GM23338 (cell line): ENCODE data around the gene DGKH. TPM values are rescaled to one million over a fixed set of nuclear protein-coding genes. Genes with fewer than 3 reads are reported as not detected.

Experiments used
- ATAC-seq: fragments of 200-7000 bp; cut with Tn5 transposase; 3 replicates; pipeline ENCODE4 v1.9.1; 2020
- DNase-seq: peaks from one replicate; pipeline ENCODE4 v3.0.0-alpha.2; 2015; ENCODE audit warnings: low spot score
- H2AFZ ChIP-seq: fragments of 200-600 bp; sonication (generic); 2 replicates; pipeline ENCODE4 v1.8.0; 2016; ENCODE audit warnings: antibody characterized with exemption, mild to moderate bottlenecking, moderate library complexity
- H3F3A ChIP-seq: fragments of 200-600 bp; sonication (generic); replicated peaks from 2 replicates; pipeline ENCODE4 v1.8.0; 2017; ENCODE audit warnings: antibody characterized with exemption, mixed run types, low read depth
- H3K27ac ChIP-seq: fragments of 200-600 bp; sonication (generic); 2 replicates; pipeline ENCODE4 v1.6.1; 2016; ENCODE audit warnings: low read depth
- H3K27me3 ChIP-seq: fragments of 200-600 bp; sonication (generic); 2 replicates; pipeline ENCODE4 v1.8.0; 2016; ENCODE audit warnings: mild to moderate bottlenecking, mixed run types, moderate library complexity; ENCODE audit not compliant: insufficient read depth
- H3K36me3 ChIP-seq: fragments of 200-600 bp; sonication (generic); 2 replicates; pipeline ENCODE4 v1.8.0; 2016; ENCODE audit warnings: mild to moderate bottlenecking; ENCODE audit not compliant: insufficient read depth
- H3K4me1 ChIP-seq: fragments of 200-600 bp; sonication (generic); 2 replicates; pipeline ENCODE4 v1.8.0; 2016; ENCODE audit warnings: mild to moderate bottlenecking, moderate library complexity; ENCODE audit not compliant: insufficient read depth
- H3K4me2 ChIP-seq: fragments of 200-600 bp; sonication (generic); 2 replicates; pipeline ENCODE4 v1.7.1; 2017; ENCODE audit warnings: mixed run types
- H3K4me3 ChIP-seq: fragments of 200-600 bp; sonication (generic); 2 replicates; pipeline ENCODE4 v1.6.1; 2016; ENCODE audit warnings: mixed run types
- H3K79me2 ChIP-seq: fragments of 200-600 bp; sonication (generic); replicated peaks from 2 replicates; pipeline ENCODE4 v1.8.0; 2017; ENCODE audit warnings: mild to moderate bottlenecking; ENCODE audit not compliant: insufficient read depth
- H3K9me2 ChIP-seq: fragments of 200-600 bp; sonication (generic); 2 replicates; pipeline ENCODE4 v1.8.0; 2017; ENCODE audit not compliant: insufficient read depth
- H4K20me1 ChIP-seq: fragments of 200-600 bp; sonication (generic); replicated peaks from 2 replicates; pipeline ENCODE4 v1.8.0; 2017; ENCODE audit warnings: mild to moderate bottlenecking; ENCODE audit not compliant: insufficient read depth
- H3K27ac Mint-ChIP-seq: 2 replicates; pipeline ENCODE4 v1.8.0; 2020; ENCODE audit warnings: inconsistent platforms, mild to moderate bottlenecking, moderate library complexity, mixed read lengths
- H3K27me3 Mint-ChIP-seq: 3 replicates; pipeline ENCODE4 v1.8.0; 2022; ENCODE audit warnings: low read depth, mild to moderate bottlenecking, moderate library complexity, mixed read lengths, inconsistent platforms; ENCODE audit not compliant: insufficient read depth, poor library complexity
- H3K36me3 Mint-ChIP-seq: 3 replicates; pipeline ENCODE4 v1.8.0; 2021; ENCODE audit warnings: low read depth, mild to moderate bottlenecking, inconsistent platforms, moderate library complexity, mixed read lengths
- H3K4me1 Mint-ChIP-seq: 3 replicates; pipeline ENCODE4 v1.8.0; 2020; ENCODE audit warnings: mild to moderate bottlenecking, inconsistent platforms, mixed read lengths
- H3K4me3 Mint-ChIP-seq: 3 replicates; pipeline ENCODE4 v1.8.0; 2021; ENCODE audit warnings: moderate library complexity, mild to moderate bottlenecking, inconsistent platforms, mixed read lengths
- H3K9me3 Mint-ChIP-seq: 3 replicates; pipeline ENCODE4 v1.8.0; 2020; ENCODE audit warnings: moderate library complexity, mild to moderate bottlenecking, inconsistent platforms, mixed read lengths
- CREB1 ChIP-seq: fragments of 250-450 bp; sonication (Bioruptor Pico); IDR thresholded peaks from 2 replicates; pipeline ENCODE4 v1.5.0; 2020; ENCODE audit warnings: low read depth, mild to moderate bottlenecking, moderate library complexity
- EZH2 ChIP-seq: fragments of 200-600 bp; sonication (generic); IDR thresholded peaks from one replicate; pipeline ENCODE4 v1.8.0; 2017; ENCODE audit warnings: antibody characterized with exemption, mild to moderate bottlenecking, low read depth; ENCODE audit not compliant: unreplicated experiment
- EZH2phosphoT487 ChIP-seq: fragments of 200-600 bp; sonication (generic); IDR thresholded peaks from one replicate; pipeline ENCODE4 v1.8.1; 2018; ENCODE audit warnings: antibody characterized with exemption; ENCODE audit not compliant: unreplicated experiment
- NANOG ChIP-seq: IDR thresholded peaks from 2 replicates; pipeline ENCODE4 v1.6.1; 2016; ENCODE audit warnings: antibody characterized with exemption, borderline replicate concordance
- POLR2AphosphoS5 ChIP-seq: IDR thresholded peaks from 2 replicates; pipeline ENCODE4 v1.6.1; 2016; ENCODE audit warnings: antibody characterized with exemption, low read depth
- STAT1 ChIP-seq: IDR thresholded peaks from one replicate; pipeline ENCODE4 v1.6.1; 2016; ENCODE audit warnings: antibody characterized with exemption; ENCODE audit not compliant: unreplicated experiment
- ZNF114 ChIP-seq: fragments of 250-450 bp; sonication (Bioruptor Pico); IDR thresholded peaks from 2 replicates; pipeline ENCODE4 v1.5.0; 2020; ENCODE audit warnings: mild to moderate bottlenecking, moderate library complexity
- ZNF331 ChIP-seq: fragments of 250-450 bp; sonication (Bioruptor Pico); IDR thresholded peaks from 2 replicates; pipeline ENCODE4 v1.5.0; 2020; ENCODE audit warnings: low read depth, mild to moderate bottlenecking, moderate library complexity
- polyA plus RNA-seq: library from polyadenylated mRNA; unstranded; fragments of >200 nt; fragmentation: Nextera tagmentation; extraction: Ambion mirVana; gene quantifications from 2 replicates; pipeline ENCODE4 v1.2.1, GENCODE V29; 2016
- total RNA-seq: library from RNA; depleted of rRNA; stranded (reverse); fragments of >200 nt; shearing (Covaris generic); gene quantifications from 2 replicates; pipeline ENCODE4 v1.2.3, GENCODE V29; 2014
- TF ChIP-seq, protein P1 (sequence below): IDR thresholded peaks from one replicate; pipeline ENCODE4 v1.6.1; 2018; ENCODE audit warnings: antibody characterized with exemption; ENCODE audit not compliant: unreplicated experiment
- TF ChIP-seq, protein P2 (sequence below): IDR thresholded peaks from 2 replicates; pipeline ENCODE4 v1.6.1; 2016; ENCODE audit warnings: antibody characterized with exemption

DGKH gene
- total and polyA plus RNA-seq, 2 experiments from 2014 or later: 2.1 to 7.5 TPM

DNA sequence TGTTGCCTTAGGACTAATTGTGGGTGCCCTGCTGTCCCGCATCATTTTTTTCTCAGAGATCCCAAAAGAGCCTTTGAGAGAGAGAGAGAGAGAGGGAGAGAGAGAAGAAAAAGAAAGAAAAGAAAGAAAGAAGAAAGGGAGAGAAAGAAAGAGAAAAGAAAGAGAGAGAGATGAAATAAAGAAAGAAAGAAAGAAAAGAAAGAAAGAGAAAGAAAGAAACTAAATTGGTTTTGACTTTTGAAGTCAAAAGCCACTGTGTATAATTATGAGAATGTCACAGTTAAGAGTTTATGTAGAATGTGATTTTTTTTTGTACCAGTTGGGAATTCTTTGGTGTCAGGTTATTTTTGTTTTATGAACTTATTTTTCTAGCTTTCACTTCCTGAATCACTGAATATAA lies 180.1 kb downstream of the DGKH start:
- Histone ChIP-seq H3K9me2 (no peaks in the 10 kb centered on the region), H4K20me1 (no peaks in the 10 kb centered on the region), H3K27me3 (no peaks in the 10 kb centered on the region), H2AFZ (no peak overlapping the region), H3K4me1 (peaks cover 4% of the 10 kb centered on the region; the same call in 1 of the 2 replicates), H3K36me3 (no peaks in the 10 kb centered on the region), H3K4me3 (no peak overlapping the region), H3K4me2 (no peak overlapping the region), H3K79me2 (no peaks in the 10 kb centered on the region), H3F3A (no peaks in the 10 kb centered on the region), H3K27ac (no peak overlapping the region)
- Mint-ChIP-seq H3K9me3 (no peaks in the 10 kb centered on the region; the same call in 2 of the 3 replicates), H3K27ac (peak overlapping the region; percentile 63; the same call in 1 of the 2 replicates), H3K27me3 (no peaks in the 10 kb centered on the region), H3K4me1 (peaks cover 11% of the 10 kb centered on the region; the same call in 2 of the 3 replicates), H3K36me3 (peaks cover 17% of the 10 kb centered on the region), H3K4me3 (no peak overlapping the region)
- no peak for ATAC-seq
- DNase-seq: no peak
- TF ChIP-seq EZH2: no peak
- TF ChIP-seq STAT1: no peak

DNA sequence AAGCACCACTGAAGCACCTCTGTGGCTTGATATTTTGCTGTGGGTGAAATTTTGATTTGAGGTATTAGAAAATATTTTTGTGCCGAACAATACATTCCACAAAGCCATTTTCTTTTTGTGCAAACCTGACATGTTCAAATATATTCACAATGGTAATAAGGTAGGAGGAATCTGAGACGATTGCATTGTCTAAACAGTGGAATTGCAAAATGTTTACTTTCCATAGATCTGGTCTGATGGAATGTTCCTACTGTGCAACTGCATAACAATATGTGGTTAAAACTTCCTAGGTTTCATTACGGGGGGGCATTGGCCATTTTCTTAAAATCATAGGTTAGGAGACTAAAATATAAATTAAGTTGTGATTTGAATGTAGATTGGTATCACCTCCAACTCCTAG lies 180.8 kb downstream of the DGKH start:
- Histone ChIP-seq H3K4me1 (peaks cover 4% of the 10 kb centered on the region; the same call in 1 of the 2 replicates), H3K9me2 (no peaks in the 10 kb centered on the region), H3F3A (no peaks in the 10 kb centered on the region), H4K20me1 (no peaks in the 10 kb centered on the region), H3K27ac (no peak overlapping the region), H3K36me3 (no peaks in the 10 kb centered on the region), H2AFZ (no peak overlapping the region), H3K4me3 (no peak overlapping the region), H3K4me2 (no peak overlapping the region), H3K27me3 (no peaks in the 10 kb centered on the region), H3K79me2 (no peaks in the 10 kb centered on the region)
- H3K4me1 Mint-ChIP-seq: peaks cover 11% of the 10 kb centered on the region; the same call in 2 of the 3 replicates
- TF ChIP-seq EZH2 (no peak), NANOG (no peak), ZNF331 (CRISPR knock-in tag) (no peak)
- H3K36me3 Mint-ChIP-seq: peaks cover 15% of the 10 kb centered on the region
- DNase-seq: no peak
- no peak for ATAC-seq
- no peaks in the 10 kb centered on the region for H3K27me3 Mint-ChIP-seq
- H3K27ac Mint-ChIP-seq: peak overlapping the region; percentile 26; the same call in 1 of the 2 replicates
- no peaks in the 10 kb centered on the region; the same call in 2 of the 3 replicates for H3K9me3 Mint-ChIP-seq
- H3K4me3 Mint-ChIP-seq: no peak overlapping the region

DNA sequence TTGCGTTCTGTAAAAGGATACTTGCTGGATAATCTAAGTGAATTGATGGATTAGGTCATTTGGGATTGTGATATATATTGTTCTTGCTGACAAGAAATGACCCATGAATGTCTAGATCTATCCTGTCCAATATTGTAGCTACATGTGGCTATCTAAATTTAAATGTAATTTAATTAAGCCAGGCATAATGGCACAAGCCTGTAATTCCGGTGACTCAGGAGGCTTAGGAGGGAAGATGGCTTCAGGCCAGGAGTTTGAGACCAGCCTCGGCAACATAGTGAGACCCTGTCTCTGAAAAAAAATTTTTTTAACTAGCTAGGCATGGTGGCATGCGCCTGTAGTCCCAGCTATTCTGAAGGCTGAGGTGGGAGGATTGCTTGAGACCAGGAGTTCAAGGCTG lies 184.2 kb downstream of the DGKH start:
- no peak overlapping the region for H3K4me3 Mint-ChIP-seq
- H3K9me3 Mint-ChIP-seq: no peaks in the 10 kb centered on the region
- Histone ChIP-seq H3F3A (no peaks in the 10 kb centered on the region), H4K20me1 (no peaks in the 10 kb centered on the region), H3K27me3 (no peaks in the 10 kb centered on the region), H3K36me3 (no peaks in the 10 kb centered on the region), H3K79me2 (no peaks in the 10 kb centered on the region), H3K4me3 (no peak overlapping the region), H3K27ac (no peak overlapping the region), H3K4me1 (peaks cover 4% of the 10 kb centered on the region; the same call in 1 of the 2 replicates), H2AFZ (no peak overlapping the region), H3K4me2 (no peak overlapping the region), H3K9me2 (no peaks in the 10 kb centered on the region)
- H3K27me3 Mint-ChIP-seq: no peaks in the 10 kb centered on the region
- no peak for DNase-seq
- no peak overlapping the region for H3K27ac Mint-ChIP-seq
- ATAC-seq: no peak
- no peaks in the 10 kb centered on the region for H3K36me3 Mint-ChIP-seq
- H3K4me1 Mint-ChIP-seq: peaks cover 11% of the 10 kb centered on the region; the same call in 2 of the 3 replicates
- TF ChIP-seq, protein P1, sequence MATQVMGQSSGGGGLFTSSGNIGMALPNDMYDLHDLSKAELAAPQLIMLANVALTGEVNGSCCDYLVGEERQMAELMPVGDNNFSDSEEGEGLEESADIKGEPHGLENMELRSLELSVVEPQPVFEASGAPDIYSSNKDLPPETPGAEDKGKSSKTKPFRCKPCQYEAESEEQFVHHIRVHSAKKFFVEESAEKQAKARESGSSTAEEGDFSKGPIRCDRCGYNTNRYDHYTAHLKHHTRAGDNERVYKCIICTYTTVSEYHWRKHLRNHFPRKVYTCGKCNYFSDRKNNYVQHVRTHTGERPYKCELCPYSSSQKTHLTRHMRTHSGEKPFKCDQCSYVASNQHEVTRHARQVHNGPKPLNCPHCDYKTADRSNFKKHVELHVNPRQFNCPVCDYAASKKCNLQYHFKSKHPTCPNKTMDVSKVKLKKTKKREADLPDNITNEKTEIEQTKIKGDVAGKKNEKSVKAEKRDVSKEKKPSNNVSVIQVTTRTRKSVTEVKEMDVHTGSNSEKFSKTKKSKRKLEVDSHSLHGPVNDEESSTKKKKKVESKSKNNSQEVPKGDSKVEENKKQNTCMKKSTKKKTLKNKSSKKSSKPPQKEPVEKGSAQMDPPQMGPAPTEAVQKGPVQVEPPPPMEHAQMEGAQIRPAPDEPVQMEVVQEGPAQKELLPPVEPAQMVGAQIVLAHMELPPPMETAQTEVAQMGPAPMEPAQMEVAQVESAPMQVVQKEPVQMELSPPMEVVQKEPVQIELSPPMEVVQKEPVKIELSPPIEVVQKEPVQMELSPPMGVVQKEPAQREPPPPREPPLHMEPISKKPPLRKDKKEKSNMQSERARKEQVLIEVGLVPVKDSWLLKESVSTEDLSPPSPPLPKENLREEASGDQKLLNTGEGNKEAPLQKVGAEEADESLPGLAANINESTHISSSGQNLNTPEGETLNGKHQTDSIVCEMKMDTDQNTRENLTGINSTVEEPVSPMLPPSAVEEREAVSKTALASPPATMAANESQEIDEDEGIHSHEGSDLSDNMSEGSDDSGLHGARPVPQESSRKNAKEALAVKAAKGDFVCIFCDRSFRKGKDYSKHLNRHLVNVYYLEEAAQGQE: no peak
- TF ChIP-seq POLR2AphosphoS5: no peak
- no peak for TF ChIP-seq STAT1
- no peak for TF ChIP-seq EZH2phosphoT487
- TF ChIP-seq ZNF114: no peak
- no peak for TF ChIP-seq EZH2
- TF ChIP-seq, protein P2, sequence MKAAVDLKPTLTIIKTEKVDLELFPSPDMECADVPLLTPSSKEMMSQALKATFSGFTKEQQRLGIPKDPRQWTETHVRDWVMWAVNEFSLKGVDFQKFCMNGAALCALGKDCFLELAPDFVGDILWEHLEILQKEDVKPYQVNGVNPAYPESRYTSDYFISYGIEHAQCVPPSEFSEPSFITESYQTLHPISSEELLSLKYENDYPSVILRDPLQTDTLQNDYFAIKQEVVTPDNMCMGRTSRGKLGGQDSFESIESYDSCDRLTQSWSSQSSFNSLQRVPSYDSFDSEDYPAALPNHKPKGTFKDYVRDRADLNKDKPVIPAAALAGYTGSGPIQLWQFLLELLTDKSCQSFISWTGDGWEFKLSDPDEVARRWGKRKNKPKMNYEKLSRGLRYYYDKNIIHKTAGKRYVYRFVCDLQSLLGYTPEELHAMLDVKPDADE: no peak
- TF ChIP-seq CREB1 (CRISPR knock-in tag): no peak
